Smooth muscle cell (in vitro differentiated cells): ENCODE data around the gene TMEM88. TPM values are rescaled to one million over a fixed set of nuclear protein-coding genes. Genes with fewer than 3 reads are reported as not detected.
"Not testable (repeated sequence)": the region's sequence is repeated elsewhere in the genome, so short reads cannot be mapped to it uniquely, and the experiment has no call there.

Experiments used
- DNase-seq: peaks from one replicate; lab custom pipeline; 2025; ENCODE audit not compliant: unreplicated experiment; lab: John Stamatoyannopoulos, UW
- H2AFZ ChIP-seq: fragments of 200-600 bp; sonication (generic); 2 replicates; pipeline ENCODE4 v1.6.0; 2016; ENCODE audit warnings: antibody characterized with exemption, low read depth, mild to moderate bottlenecking
- H3F3A ChIP-seq: fragments of 200-600 bp; sonication (generic); 2 replicates; pipeline ENCODE4 v1.6.0; 2017; ENCODE audit warnings: antibody characterized with exemption, low read depth
- H3K27ac ChIP-seq: fragments of 200-600 bp; sonication (generic); 2 replicates; pipeline ENCODE4 v1.5.1; 2016; ENCODE audit warnings: low read depth, mild to moderate bottlenecking
- H3K27me3 ChIP-seq: fragments of 200-600 bp; sonication (generic); 2 replicates; pipeline ENCODE4 v1.6.1; 2016; ENCODE audit warnings: low read depth, mild to moderate bottlenecking
- H3K36me3 ChIP-seq: fragments of 200-600 bp; sonication (generic); 2 replicates; pipeline ENCODE4 v1.5.1; 2016; ENCODE audit warnings: low read depth
- H3K4me1 ChIP-seq: fragments of 200-600 bp; sonication (generic); 2 replicates; pipeline ENCODE4 v1.5.1; 2016; ENCODE audit warnings: low read depth
- H3K4me2 ChIP-seq: fragments of 200-600 bp; sonication (generic); 2 replicates; pipeline ENCODE4 v1.6.0; 2016; ENCODE audit warnings: mild to moderate bottlenecking
- H3K4me3 ChIP-seq: fragments of 200-600 bp; sonication (generic); 2 replicates; pipeline ENCODE4 v1.5.1; 2016; ENCODE audit warnings: mild to moderate bottlenecking
- H3K79me2 ChIP-seq: fragments of 200-600 bp; sonication (generic); 2 replicates; pipeline ENCODE4 v1.6.0; 2016; ENCODE audit warnings: low read depth, mild to moderate bottlenecking
- H3K9ac ChIP-seq: fragments of 200-600 bp; sonication (generic); 2 replicates; pipeline ENCODE4 v1.6.0; 2016; ENCODE audit warnings: low read depth
- H3K9me3 ChIP-seq: fragments of 200-600 bp; sonication (generic); replicated peaks from 2 replicates; pipeline ENCODE4 v1.5.1; 2016; ENCODE audit warnings: low read depth
- H4K20me1 ChIP-seq: fragments of 200-600 bp; sonication (generic); 2 replicates; pipeline ENCODE4 v1.6.0; 2016; ENCODE audit warnings: low read depth
- WGBS: methylation state at CpG from one replicate; pipeline ENCODE4 v1.1.7; 2016; ENCODE audit warnings: low lambda C conversion rate; 5-methylcytosine and 5-hydroxymethylcytosine counted together
- polyA plus RNA-seq: library from polyadenylated mRNA; unstranded; fragments of >200 nt; fragmentation: Nextera tagmentation; extraction: Ambion mirVana; gene quantifications from 2 replicates; pipeline ENCODE4 v1.2.1, GENCODE V29; 2016
- total RNA-seq: library from RNA; depleted of rRNA; stranded (reverse); fragments of >200 nt; gene quantifications from 2 replicates; pipeline ENCODE4 v1.2.3, GENCODE V29; 2014
- TF ChIP-seq, protein P1 (sequence below): fragments of 200-600 bp; sonication (generic); IDR thresholded peaks from 2 replicates; pipeline ENCODE4 v1.5.1; 2017; ENCODE audit warnings: borderline replicate concordance, mild to moderate bottlenecking, antibody characterized with exemption; ENCODE audit not compliant: insufficient read depth, poor library complexity, severe bottlenecking

TMEM88 gene
- total and polyA plus RNA-seq, 2 experiments from 2014 or later, result 5.1 to 16.1 TPM

DNA sequence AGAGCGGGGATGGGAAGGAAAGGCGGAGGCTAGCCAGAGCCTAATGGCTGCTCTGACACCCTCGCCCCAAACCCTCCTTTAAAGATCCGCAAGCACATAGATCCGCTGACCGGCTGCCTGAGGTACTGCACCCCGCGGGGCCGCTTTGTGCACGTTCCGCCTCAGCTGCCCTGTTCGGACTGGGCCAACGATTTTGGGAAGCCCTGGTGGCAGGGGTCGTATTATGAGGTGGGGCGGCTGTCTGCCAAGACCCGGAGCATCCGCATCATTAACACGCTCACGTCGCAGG lies 3.6 kb downstream of the TMEM88 start:
- H3K36me3 ChIP-seq, result no peaks in the 10 kb centered on the region
- no peak for DNase-seq
- H3K9ac ChIP-seq, result peak overlapping the region; percentile 79
- H3K27ac ChIP-seq, result peak overlapping the region; percentile 88
- TF ChIP-seq, protein P1, sequence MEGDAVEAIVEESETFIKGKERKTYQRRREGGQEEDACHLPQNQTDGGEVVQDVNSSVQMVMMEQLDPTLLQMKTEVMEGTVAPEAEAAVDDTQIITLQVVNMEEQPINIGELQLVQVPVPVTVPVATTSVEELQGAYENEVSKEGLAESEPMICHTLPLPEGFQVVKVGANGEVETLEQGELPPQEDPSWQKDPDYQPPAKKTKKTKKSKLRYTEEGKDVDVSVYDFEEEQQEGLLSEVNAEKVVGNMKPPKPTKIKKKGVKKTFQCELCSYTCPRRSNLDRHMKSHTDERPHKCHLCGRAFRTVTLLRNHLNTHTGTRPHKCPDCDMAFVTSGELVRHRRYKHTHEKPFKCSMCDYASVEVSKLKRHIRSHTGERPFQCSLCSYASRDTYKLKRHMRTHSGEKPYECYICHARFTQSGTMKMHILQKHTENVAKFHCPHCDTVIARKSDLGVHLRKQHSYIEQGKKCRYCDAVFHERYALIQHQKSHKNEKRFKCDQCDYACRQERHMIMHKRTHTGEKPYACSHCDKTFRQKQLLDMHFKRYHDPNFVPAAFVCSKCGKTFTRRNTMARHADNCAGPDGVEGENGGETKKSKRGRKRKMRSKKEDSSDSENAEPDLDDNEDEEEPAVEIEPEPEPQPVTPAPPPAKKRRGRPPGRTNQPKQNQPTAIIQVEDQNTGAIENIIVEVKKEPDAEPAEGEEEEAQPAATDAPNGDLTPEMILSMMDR, result no peak
- no peaks in the 10 kb centered on the region for H3K79me2 ChIP-seq
- H3K4me3 ChIP-seq, result peak overlapping the region; percentile 49
- H3K27me3 ChIP-seq, result no peaks in the 10 kb centered on the region
- no peaks in the 10 kb centered on the region for H3K9me3 ChIP-seq
- peak overlapping the region; percentile 84 for H3K4me2 ChIP-seq
- no peak overlapping the region for H2AFZ ChIP-seq
- H4K20me1 ChIP-seq, result peaks cover 37% of the 10 kb centered on the region
- H3F3A ChIP-seq, result peaks cover 34% of the 10 kb centered on the region
- peaks cover 30% of the 10 kb centered on the region for H3K4me1 ChIP-seq
- 26% methylated on average over 20 of the region's 20 CpGs for WGBS

DNA sequence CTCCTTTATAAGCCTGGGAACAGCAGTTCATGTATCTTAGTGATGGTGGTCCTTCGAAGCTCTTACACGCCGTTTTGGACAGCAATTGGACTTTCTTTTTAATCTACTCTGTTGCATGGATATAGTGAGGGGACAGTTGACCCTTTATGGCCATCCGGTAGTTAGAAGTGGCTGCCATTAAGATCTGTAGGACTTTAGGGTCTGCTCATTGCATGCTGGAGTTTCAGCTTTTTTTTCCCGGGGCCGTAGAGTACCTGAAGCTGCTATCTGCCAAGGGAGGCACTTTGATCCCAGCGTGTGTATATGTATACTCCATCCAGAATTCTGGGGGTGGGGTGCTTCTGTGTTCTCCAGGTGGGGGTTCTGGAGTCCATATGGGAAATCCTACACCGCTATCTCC lies 4.2 kb downstream of the TMEM88 start:
- H3K9ac ChIP-seq, result peak overlapping the region; percentile 79

DNA sequence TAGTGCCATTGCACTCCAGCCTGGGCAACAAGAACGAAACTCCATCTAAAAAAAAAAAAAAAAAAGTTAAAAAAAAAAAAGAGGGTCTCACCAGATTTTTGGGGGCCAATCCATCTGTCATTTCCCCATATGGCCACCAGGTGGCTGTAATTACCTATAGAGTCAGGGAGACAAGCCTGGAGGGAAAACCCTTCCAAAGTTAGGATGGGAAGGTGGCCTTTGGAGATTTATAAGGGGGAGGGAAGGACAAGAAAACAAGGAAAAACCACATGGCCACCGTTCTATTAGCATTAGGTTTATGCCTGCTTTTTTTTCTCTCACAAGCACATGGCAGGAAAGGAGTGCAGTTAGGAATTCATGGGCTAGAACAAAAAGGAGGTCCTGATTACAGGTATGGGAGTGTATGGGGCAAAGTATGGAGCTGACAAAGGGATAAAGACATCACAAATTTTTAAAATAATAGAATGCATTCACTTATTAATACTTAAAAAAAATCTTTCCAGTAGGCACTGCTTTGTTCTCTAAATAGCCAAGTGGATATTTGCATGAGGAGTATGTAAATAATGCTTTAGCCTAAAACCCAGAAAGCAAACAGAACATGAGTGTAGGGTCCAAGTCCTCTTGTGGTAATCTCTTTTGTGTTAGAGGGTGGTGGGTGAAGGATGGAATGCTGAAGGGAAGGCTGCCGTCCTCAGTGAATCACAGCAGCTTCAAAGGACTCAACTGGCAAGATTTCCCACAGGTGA lies 8.0 kb downstream of the TMEM88 start:
- Histone ChIP-seq H3K27ac (no peak overlapping the region), H3K27me3 (no peaks in the 10 kb centered on the region), H3K9me3 (no peaks in the 10 kb centered on the region), H4K20me1 (peaks cover 6% of the 10 kb centered on the region), H3K36me3 (no peaks in the 10 kb centered on the region), H3F3A (peaks cover 7% of the 10 kb centered on the region), H3K9ac (no peak overlapping the region), H3K4me2 (no peak overlapping the region), H2AFZ (no peak overlapping the region), H3K79me2 (peaks cover 5% of the 10 kb centered on the region), H3K4me1 (no peaks in the 10 kb centered on the region), H3K4me3 (no peak overlapping the region)
- 63% methylated on average over 3 of the region's 3 CpGs for WGBS
- TF ChIP-seq, protein P1, result peak; percentile 69
- DNase-seq, result no peak

More for the DNA sequence above, 4.2 kb downstream of the TMEM88 start:
- TF ChIP-seq, protein P1, result no peak
- DNase-seq, result no peak
- Histone ChIP-seq H3K79me2 (no peaks in the 10 kb centered on the region), H3K4me3 (no peak overlapping the region), H3F3A (peaks cover 33% of the 10 kb centered on the region), H2AFZ (no peak overlapping the region), H3K4me1 (peaks cover 24% of the 10 kb centered on the region), H3K4me2 (peak overlapping the region; percentile 84), H4K20me1 (peaks cover 32% of the 10 kb centered on the region), H3K27ac (peak overlapping the region; percentile 88), H3K9me3 (no peaks in the 10 kb centered on the region), H3K27me3 (no peaks in the 10 kb centered on the region), H3K36me3 (no peaks in the 10 kb centered on the region)
- 94% methylated on average over 8 of the region's 8 CpGs for WGBS

DNA sequence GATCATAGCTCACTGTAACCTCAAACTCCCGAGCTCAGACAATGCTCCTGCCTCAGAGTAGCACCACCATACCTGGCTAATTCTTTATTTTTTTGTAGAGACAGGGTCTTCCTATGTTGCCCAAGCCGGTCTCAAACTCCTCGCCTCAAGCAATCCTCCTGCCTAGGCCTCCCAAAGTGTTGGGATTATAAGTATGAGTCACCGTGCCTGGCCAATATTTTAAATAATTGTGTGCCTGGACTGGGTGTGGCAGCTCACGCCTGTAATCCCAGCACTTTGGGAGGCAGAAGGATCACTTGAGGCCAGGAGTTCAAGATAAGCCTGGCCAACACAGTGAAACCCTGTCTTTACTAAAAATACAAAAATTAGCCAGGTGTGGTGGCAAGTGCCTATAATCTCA lies 9.5 kb downstream of the TMEM88 start:
- WGBS, result 58% methylated on average over 5 of the region's 5 CpGs
- H3K9me3 ChIP-seq, DNase-seq, H3K4me3 ChIP-seq, H3K9ac ChIP-seq, H3K36me3 ChIP-seq, H2AFZ ChIP-seq, H3F3A ChIP-seq, H3K79me2 ChIP-seq, H3K4me2 ChIP-seq, H3K27ac ChIP-seq, H4K20me1 ChIP-seq, H3K27me3 ChIP-seq, H3K4me1 ChIP-seq: not testable (repeated sequence)
